OCI-LY1 (cell line): ENCODE results near the gene SLC10A1.
"Not testable (repeated sequence)": the region's sequence is repeated elsewhere in the genome, so short reads cannot be mapped to it uniquely, and the experiment has no call there.

Experiments used
- EZH2 ChIP-seq: fragments of 200-600 bp; sonication (generic), shearing (Covaris generic); IDR thresholded peaks from 2 replicates; pipeline ENCODE4 v1.8.0; 2017; ENCODE audit warnings: borderline replicate concordance, mixed run types, mild to moderate bottlenecking, antibody characterized with exemption, low read length, moderate library complexity, mixed read lengths
- TF ChIP-seq, protein P1 (sequence below): fragments of 200-600 bp; sonication (generic), shearing (Covaris generic); IDR thresholded peaks from 2 replicates; pipeline ENCODE4 v1.5.1; 2017; ENCODE audit warnings: mild to moderate bottlenecking, antibody characterized with exemption, low read length, moderate library complexity, mixed read lengths

DNA sequence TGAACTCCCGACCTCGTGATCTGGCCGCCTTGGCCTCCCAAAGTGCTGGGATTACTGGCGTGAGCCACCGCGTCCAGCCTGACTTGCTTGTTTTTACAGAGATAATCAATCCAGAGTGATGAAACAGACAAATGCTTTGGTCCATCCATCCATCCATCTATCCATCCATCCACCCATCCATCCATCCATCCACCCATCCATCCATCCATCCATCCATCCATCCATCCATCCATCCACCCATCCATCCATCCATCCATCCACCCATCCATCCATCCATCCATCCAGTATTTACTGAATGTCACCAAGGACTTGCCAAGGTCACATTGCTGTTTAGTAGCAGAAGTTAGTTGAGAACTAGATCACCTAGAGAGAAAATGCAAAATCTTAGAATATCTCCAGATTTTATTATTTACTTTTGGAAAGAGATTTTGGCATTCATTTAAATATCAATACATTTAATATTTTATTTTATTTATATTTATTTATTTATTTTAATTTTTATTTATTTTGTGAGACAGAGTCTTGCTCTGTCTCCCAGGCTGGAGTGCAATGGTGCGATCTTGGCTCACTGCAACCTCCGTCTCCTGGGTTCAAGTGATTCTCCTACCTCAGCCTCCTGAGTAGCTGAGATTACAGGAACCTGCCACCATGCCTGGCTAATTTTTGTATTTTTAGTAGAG, 65.0 kb downstream of the SLC10A1 start:
- TF ChIP-seq, protein P1, sequence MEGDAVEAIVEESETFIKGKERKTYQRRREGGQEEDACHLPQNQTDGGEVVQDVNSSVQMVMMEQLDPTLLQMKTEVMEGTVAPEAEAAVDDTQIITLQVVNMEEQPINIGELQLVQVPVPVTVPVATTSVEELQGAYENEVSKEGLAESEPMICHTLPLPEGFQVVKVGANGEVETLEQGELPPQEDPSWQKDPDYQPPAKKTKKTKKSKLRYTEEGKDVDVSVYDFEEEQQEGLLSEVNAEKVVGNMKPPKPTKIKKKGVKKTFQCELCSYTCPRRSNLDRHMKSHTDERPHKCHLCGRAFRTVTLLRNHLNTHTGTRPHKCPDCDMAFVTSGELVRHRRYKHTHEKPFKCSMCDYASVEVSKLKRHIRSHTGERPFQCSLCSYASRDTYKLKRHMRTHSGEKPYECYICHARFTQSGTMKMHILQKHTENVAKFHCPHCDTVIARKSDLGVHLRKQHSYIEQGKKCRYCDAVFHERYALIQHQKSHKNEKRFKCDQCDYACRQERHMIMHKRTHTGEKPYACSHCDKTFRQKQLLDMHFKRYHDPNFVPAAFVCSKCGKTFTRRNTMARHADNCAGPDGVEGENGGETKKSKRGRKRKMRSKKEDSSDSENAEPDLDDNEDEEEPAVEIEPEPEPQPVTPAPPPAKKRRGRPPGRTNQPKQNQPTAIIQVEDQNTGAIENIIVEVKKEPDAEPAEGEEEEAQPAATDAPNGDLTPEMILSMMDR = not testable (repeated sequence)
- not testable (repeated sequence) for TF ChIP-seq EZH2
